ENCODE measurements around the gene NEFH. TPM values are rescaled to one million over a fixed set of nuclear protein-coding genes. Genes with fewer than 3 reads are reported as not detected.

NEFH gene
- total RNA-seq, 1 donor from 2014 or later = 7.0 TPM

- Mint-ChIP-seq H3K9me3 (no peaks in the 10 kb centered on the region), H3K4me3 (ENCODE audit: low read depth) (no peak overlapping the region), H3K4me1 (ENCODE audit: low read depth) (no peaks in the 10 kb centered on the region), H3K27ac (no peak overlapping the region), H3K27me3 (ENCODE audit: low read depth) (no peaks in the 10 kb centered on the region), H3K36me3 (ENCODE audit: low read depth) (no peaks in the 10 kb centered on the region)
- DNase-seq (ENCODE audit: low spot score) = no peak
- intact Hi-C loops (cut with micrococcal nuclease) = no loop called here
Observed at GRCh38 chr22:29449296-29449875, 30.6 kb upstream of the NEFH start.

DNA sequence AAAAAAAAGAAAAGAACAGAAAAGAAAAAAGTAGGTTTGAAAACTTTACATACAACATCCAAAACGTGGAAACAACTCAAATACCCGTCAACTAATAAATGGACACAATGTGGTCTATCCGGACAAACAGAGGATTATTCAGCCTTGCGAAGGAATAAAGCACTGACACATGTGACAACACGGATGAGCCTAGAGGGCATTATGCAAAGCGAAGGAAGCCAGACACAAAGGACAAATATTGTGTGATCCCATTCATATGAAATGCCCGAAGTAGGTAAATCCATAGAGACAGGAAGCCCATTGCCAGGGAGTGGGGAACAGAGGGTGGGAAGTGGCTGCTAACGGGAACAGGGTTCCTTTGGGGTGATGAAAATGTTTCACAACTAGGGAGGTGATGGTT, 29.8 kb upstream of the NEFH start:
- Mint-ChIP-seq H3K36me3 (ENCODE audit: low read depth) (no peaks in the 10 kb centered on the region), H3K4me1 (ENCODE audit: low read depth) (no peaks in the 10 kb centered on the region), H3K9me3 (no peaks in the 10 kb centered on the region), H3K4me3 (ENCODE audit: low read depth) (no peak overlapping the region), H3K27ac (no peak overlapping the region), H3K27me3 (ENCODE audit: low read depth) (no peaks in the 10 kb centered on the region)
- no peak for DNase-seq (ENCODE audit: low spot score)
- intact Hi-C loops (cut with micrococcal nuclease) = no loop called here

GRCh38 chr22:29451863-29452262, 28.2 kb upstream of the NEFH start:
- H3K27me3 Mint-ChIP-seq (ENCODE audit: low read depth) = no peaks in the 10 kb centered on the region
- H3K36me3 Mint-ChIP-seq (ENCODE audit: low read depth) = no peaks in the 10 kb centered on the region
- no peaks in the 10 kb centered on the region for H3K9me3 Mint-ChIP-seq
- H3K4me1 Mint-ChIP-seq (ENCODE audit: low read depth) = no peaks in the 10 kb centered on the region
- no peak for DNase-seq (ENCODE audit: low spot score)
- H3K4me3 Mint-ChIP-seq (ENCODE audit: low read depth) = no peak overlapping the region
- H3K27ac Mint-ChIP-seq = no peak overlapping the region
- intact Hi-C loops (cut with micrococcal nuclease) = no loop called here

DNA sequence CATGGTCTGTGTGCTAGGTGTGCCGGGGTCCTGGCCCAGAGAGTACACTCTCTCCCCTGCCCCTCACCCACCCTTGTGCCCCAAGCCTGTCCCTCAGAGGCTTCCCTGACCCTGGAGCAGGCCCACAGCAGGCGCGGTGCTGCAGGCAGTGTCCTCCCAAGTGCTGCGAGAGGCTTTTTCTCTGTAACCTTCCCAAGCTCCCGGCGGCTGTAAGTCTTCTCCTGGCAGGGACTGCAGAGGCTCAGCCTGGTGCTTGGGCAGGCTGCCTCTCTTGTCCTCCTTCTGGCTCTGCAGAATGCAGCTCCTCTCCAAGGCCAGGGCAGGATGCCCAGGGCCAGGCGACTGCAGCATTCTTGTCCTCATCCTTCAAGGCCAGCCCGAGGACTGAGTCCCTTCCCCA, 25.7 kb upstream of the NEFH start:
- DNase-seq (ENCODE audit: low spot score) = no peak
- Mint-ChIP-seq H3K4me3 (ENCODE audit: low read depth) (no peak overlapping the region), H3K27me3 (ENCODE audit: low read depth) (no peaks in the 10 kb centered on the region), H3K27ac (no peak overlapping the region), H3K9me3 (no peaks in the 10 kb centered on the region), H3K36me3 (ENCODE audit: low read depth) (no peaks in the 10 kb centered on the region), H3K4me1 (ENCODE audit: low read depth) (no peaks in the 10 kb centered on the region)
- intact Hi-C loops (cut with micrococcal nuclease) = no loop called here

DNA sequence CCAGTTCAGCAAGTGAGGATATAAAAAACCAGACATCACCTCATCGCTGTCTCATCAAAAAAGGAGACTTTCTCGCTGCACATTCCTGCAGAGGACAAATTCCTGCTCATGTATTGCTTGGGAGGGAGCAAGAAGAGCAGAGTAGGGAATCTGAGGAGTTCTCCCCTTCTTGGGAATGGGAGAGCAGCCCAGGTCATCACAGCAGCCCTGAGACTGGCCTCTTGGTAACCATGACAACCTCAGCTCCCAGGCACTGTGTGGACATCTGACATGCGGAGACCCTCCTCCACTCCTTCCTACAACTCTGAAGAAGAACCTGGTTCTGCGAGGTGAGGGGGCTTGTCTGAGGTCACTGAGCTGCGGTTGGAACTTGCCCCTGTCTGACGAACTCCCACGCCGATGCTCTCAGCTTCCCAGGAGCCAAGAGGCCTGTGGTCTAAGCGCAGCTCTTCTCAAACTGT, 23.8 kb upstream of the NEFH start:
- no peak for DNase-seq (ENCODE audit: low spot score)

DNA sequence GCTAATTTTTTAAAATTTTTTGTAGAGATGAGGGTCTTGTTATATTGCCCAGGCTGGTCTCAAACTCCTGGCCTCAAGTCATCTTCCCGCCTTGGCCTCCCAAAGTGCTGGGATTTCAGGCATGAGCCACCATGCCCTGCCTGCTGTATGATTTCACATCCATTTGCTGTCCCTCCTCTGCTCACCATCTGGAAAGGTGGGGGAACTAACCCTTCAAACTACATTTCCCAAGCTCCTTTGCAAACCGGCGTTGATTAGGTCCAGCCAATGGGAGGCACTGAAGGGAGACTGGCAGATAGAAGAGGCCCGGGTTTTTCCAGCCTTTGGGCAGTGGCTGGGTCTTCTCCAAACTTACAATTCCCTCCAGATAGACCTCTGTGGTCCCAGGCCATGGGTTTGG, 22.3 kb upstream of the NEFH start:
- intact Hi-C loops (cut with micrococcal nuclease) = no loop called here
- H3K27ac Mint-ChIP-seq = no peak overlapping the region
- no peaks in the 10 kb centered on the region for H3K36me3 Mint-ChIP-seq (ENCODE audit: low read depth)
- DNase-seq (ENCODE audit: low spot score) = no peak
- no peaks in the 10 kb centered on the region for H3K9me3 Mint-ChIP-seq
- H3K27me3 Mint-ChIP-seq (ENCODE audit: low read depth) = no peaks in the 10 kb centered on the region
- no peaks in the 10 kb centered on the region for H3K4me1 Mint-ChIP-seq (ENCODE audit: low read depth)
- no peak overlapping the region for H3K4me3 Mint-ChIP-seq (ENCODE audit: low read depth)

More for the DNA sequence above, 23.8 kb upstream of the NEFH start:
- Mint-ChIP-seq H3K4me1 (ENCODE audit: low read depth) (no peaks in the 10 kb centered on the region), H3K36me3 (ENCODE audit: low read depth) (no peaks in the 10 kb centered on the region), H3K9me3 (no peaks in the 10 kb centered on the region), H3K27ac (no peak overlapping the region), H3K27me3 (ENCODE audit: low read depth) (no peaks in the 10 kb centered on the region), H3K4me3 (ENCODE audit: low read depth) (no peak overlapping the region)
- intact Hi-C loops (cut with micrococcal nuclease) = no loop called here

GRCh38 chr22:29458551-29458950, 21.5 kb upstream of the NEFH start:
- Mint-ChIP-seq H3K4me3 (ENCODE audit: low read depth) (no peak overlapping the region), H3K36me3 (ENCODE audit: low read depth) (no peaks in the 10 kb centered on the region), H3K4me1 (ENCODE audit: low read depth) (no peaks in the 10 kb centered on the region), H3K9me3 (no peaks in the 10 kb centered on the region), H3K27me3 (ENCODE audit: low read depth) (no peaks in the 10 kb centered on the region), H3K27ac (no peak overlapping the region)
- intact Hi-C loops (cut with micrococcal nuclease) = no loop called here
- no peak for DNase-seq (ENCODE audit: low spot score)

- Mint-ChIP-seq H3K4me1 (ENCODE audit: low read depth) (no peaks in the 10 kb centered on the region), H3K9me3 (no peaks in the 10 kb centered on the region), H3K27ac (no peak overlapping the region), H3K27me3 (ENCODE audit: low read depth) (no peaks in the 10 kb centered on the region), H3K4me3 (ENCODE audit: low read depth) (no peak overlapping the region), H3K36me3 (ENCODE audit: low read depth) (no peaks in the 10 kb centered on the region)
- intact Hi-C loops (cut with micrococcal nuclease) = no loop called here
- DNase-seq (ENCODE audit: low spot score) = no peak
Observed at GRCh38 chr22:29459773-29460172, 20.2 kb upstream of the NEFH start.

DNA sequence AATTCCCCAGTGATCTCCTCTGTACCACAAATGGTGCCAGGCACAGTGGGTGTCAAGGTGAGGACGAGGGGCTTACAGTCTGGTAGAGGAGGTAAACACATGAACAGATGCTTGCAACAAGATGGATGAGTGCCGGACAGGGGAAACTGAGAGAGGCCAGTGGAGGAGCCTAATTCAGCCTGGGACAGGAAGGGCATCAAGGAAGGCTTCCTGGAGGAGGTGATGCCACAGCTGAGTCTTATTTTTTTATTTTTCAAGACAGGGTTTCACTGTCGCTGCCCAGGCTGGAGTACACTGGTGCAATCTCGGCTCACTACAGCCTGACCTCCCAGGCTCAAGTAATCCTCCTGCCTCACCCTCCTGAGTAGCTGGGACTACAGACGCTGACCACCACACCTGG, 18.8 kb upstream of the NEFH start:
- DNase-seq (ENCODE audit: low spot score) = no peak
- intact Hi-C loops (cut with micrococcal nuclease) = no loop called here
- Mint-ChIP-seq H3K4me1 (ENCODE audit: low read depth) (no peaks in the 10 kb centered on the region), H3K36me3 (ENCODE audit: low read depth) (no peaks in the 10 kb centered on the region), H3K27ac (no peak overlapping the region), H3K9me3 (no peaks in the 10 kb centered on the region), H3K27me3 (ENCODE audit: low read depth) (no peaks in the 10 kb centered on the region), H3K4me3 (ENCODE audit: low read depth) (no peak overlapping the region)

- Mint-ChIP-seq H3K27ac (no peak overlapping the region), H3K4me3 (ENCODE audit: low read depth) (no peak overlapping the region), H3K36me3 (ENCODE audit: low read depth) (no peaks in the 10 kb centered on the region), H3K27me3 (ENCODE audit: low read depth) (peaks cover 5% of the 10 kb centered on the region), H3K4me1 (ENCODE audit: low read depth) (no peaks in the 10 kb centered on the region), H3K9me3 (no peaks in the 10 kb centered on the region)
- DNase-seq (ENCODE audit: low spot score) = no peak
- intact Hi-C loops (cut with micrococcal nuclease) = no loop called here
Observed at GRCh38 chr22:29463629-29464028, 16.4 kb upstream of the NEFH start.

GRCh38 chr22:29464581-29464980, 15.4 kb upstream of the NEFH start:
- intact Hi-C loops (cut with micrococcal nuclease) = no loop called here
- H3K27me3 Mint-ChIP-seq (ENCODE audit: low read depth) = peaks cover 11% of the 10 kb centered on the region
- no peak overlapping the region for H3K4me3 Mint-ChIP-seq (ENCODE audit: low read depth)
- no peaks in the 10 kb centered on the region for H3K36me3 Mint-ChIP-seq (ENCODE audit: low read depth)
- no peaks in the 10 kb centered on the region for H3K9me3 Mint-ChIP-seq
- no peak overlapping the region for H3K27ac Mint-ChIP-seq
- no peaks in the 10 kb centered on the region for H3K4me1 Mint-ChIP-seq (ENCODE audit: low read depth)
- no peak for DNase-seq (ENCODE audit: low spot score)

GRCh38 chr22:29469755-29470154, 10.3 kb upstream of the NEFH start:
- Mint-ChIP-seq H3K9me3 (no peaks in the 10 kb centered on the region), H3K36me3 (ENCODE audit: low read depth) (no peaks in the 10 kb centered on the region), H3K27me3 (ENCODE audit: low read depth) (peaks cover 11% of the 10 kb centered on the region), H3K27ac (no peak overlapping the region), H3K4me1 (ENCODE audit: low read depth) (peaks cover 6% of the 10 kb centered on the region), H3K4me3 (ENCODE audit: low read depth) (peak overlapping the region; percentile 56)
- no peak for DNase-seq (ENCODE audit: low spot score)
- intact Hi-C loops (cut with micrococcal nuclease) = no loop called here

DNA sequence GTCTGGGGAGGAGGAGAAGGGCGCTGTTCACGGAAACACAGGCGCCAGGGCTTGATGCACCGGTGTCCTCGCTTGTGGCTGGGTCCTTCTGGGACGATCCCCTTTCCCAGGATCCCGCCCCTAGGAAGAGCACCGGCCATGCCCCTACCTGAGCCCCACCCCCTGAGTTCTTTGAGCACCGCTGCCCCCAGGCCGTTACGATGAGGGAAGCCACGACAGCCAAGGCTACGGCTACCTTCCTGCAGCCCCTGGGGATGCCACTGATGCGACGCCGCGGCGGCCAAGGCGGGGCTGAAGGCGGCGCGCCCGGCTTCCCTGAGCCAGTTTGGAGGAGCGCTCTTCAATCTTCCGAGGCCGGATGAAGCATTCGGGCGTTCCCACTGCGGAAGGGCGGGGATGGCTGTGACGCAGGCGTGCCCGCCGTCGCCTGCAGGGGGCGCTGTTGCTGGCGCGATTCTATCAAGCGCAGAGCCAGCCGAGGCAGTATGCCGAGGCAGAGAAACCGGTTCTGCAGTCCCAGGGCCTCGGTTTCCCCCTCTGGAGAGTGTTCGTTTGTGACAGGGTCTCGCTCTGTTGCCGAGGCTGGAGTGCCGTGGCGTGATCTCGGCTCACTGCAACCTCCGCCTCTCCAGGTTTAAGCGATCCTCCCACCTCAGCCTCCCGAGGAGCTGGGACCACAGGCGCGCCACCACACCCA, 9.7 kb upstream of the NEFH start:
- peaks cover 11% of the 10 kb centered on the region for H3K27me3 Mint-ChIP-seq (ENCODE audit: low read depth)
- H3K4me1 Mint-ChIP-seq (ENCODE audit: low read depth) = peaks cover 6% of the 10 kb centered on the region
- H3K27ac Mint-ChIP-seq = no peak overlapping the region
- H3K4me3 Mint-ChIP-seq (ENCODE audit: low read depth) = peak overlapping the region; percentile 56
- intact Hi-C loops (cut with micrococcal nuclease) = no loop called here
- H3K9me3 Mint-ChIP-seq = no peaks in the 10 kb centered on the region
- peak; percentile 74 for DNase-seq (ENCODE audit: low spot score)
- H3K36me3 Mint-ChIP-seq (ENCODE audit: low read depth) = no peaks in the 10 kb centered on the region

Measured in activated T-helper 2 cell treated with anti-CD3 and anti-CD28 coated beads, Interferon-gamma antibody, Interleukin-2, Interleukin-4, amounts not matched to agents 10 μg/mL and 5 μg/mL and 100 μg/mL, durations not matched to agents 14 hours and 24 hours and 36 hours (primary cell).